ENCODE data around the gene TSSK3.
"Not testable (repeated sequence)": the region's sequence is repeated elsewhere in the genome, so short reads cannot be mapped to it uniquely, and the experiment has no call there.

Gene TSSK3

GRCh38 chr1:32393832-32394140, 31.4 kb downstream of the TSSK3 start:
- Histone ChIP-seq H3K27me3 (replicated peaks; ENCODE audit: control insufficient read depth, insufficient read depth, low read length) (no peaks in the 10 kb centered on the region), H3K36me3 (ENCODE audit: control insufficient read depth, insufficient read depth, low read length) (peaks cover 4% of the 10 kb centered on the region), H3K4me3 (replicated peaks; ENCODE audit: low read depth, low read length) (peak overlapping the region; percentile 91)
- DNase-seq (ENCODE audit: extremely low read depth, insufficient read length), result no peak
- no peak for TF ChIP-seq CTCF (IDR thresholded peaks at IDR 0.05; ENCODE audit: insufficient read depth, low read length, poor library complexity, severe bottlenecking)

- TF ChIP-seq CTCF (IDR thresholded peaks at IDR 0.05; ENCODE audit: insufficient read depth, low read length, poor library complexity, severe bottlenecking), result no peak
- Histone ChIP-seq H3K27me3 (replicated peaks; ENCODE audit: control insufficient read depth, insufficient read depth, low read length) (no peaks in the 10 kb centered on the region), H3K4me3 (replicated peaks; ENCODE audit: low read depth, low read length) (peak within 1 kb of the TSS; percentile 91), H3K36me3 (ENCODE audit: control insufficient read depth, insufficient read depth, low read length) (peaks cover 4% of the 10 kb centered on the region)
- peak; percentile 98 for DNase-seq (ENCODE audit: extremely low read depth, insufficient read length)
Measured at GRCh38 chr1:32394141-32394889, 32.0 kb downstream of the TSSK3 start, which contains the start of gene BSDC1. Gene BSDC1 (minus strand): TSS chr1:32394441. CDS start chr1:32394414, 27 bp downstream.

- DNase-seq (ENCODE audit: extremely low read depth, insufficient read length), result no peak
- TF ChIP-seq CTCF (IDR thresholded peaks at IDR 0.05; ENCODE audit: insufficient read depth, low read length, poor library complexity, severe bottlenecking), result no peak
- peak overlapping the region; percentile 63 for H3K4me3 ChIP-seq (replicated peaks; ENCODE audit: low read depth, low read length)
- H3K36me3 ChIP-seq (ENCODE audit: control insufficient read depth, insufficient read depth, low read length), result peaks cover 3% of the 10 kb centered on the region
- H3K27me3 ChIP-seq (replicated peaks; ENCODE audit: control insufficient read depth, insufficient read depth, low read length), result no peaks in the 10 kb centered on the region
Measured at GRCh38 chr1:32394890-32395432, 32.6 kb downstream of the TSSK3 start.

GRCh38 chr1:32396524-32396923, 34.2 kb downstream of the TSSK3 start:
- H3K36me3 ChIP-seq (ENCODE audit: control insufficient read depth, insufficient read depth, low read length); H3K27me3 ChIP-seq (replicated peaks; ENCODE audit: control insufficient read depth, insufficient read depth, low read length); H3K4me3 ChIP-seq (replicated peaks; ENCODE audit: low read depth, low read length); DNase-seq (ENCODE audit: extremely low read depth, insufficient read length): not testable (repeated sequence)

- TF ChIP-seq CTCF (IDR thresholded peaks at IDR 0.05; ENCODE audit: insufficient read depth, low read length, poor library complexity, severe bottlenecking), result no peak
- DNase-seq (ENCODE audit: extremely low read depth, insufficient read length), result no peak
- no peaks in the 10 kb centered on the region for H3K36me3 ChIP-seq (ENCODE audit: control insufficient read depth, insufficient read depth, low read length)
- no peak overlapping the region for H3K4me3 ChIP-seq (replicated peaks; ENCODE audit: low read depth, low read length)
- no peaks in the 10 kb centered on the region for H3K27me3 ChIP-seq (replicated peaks; ENCODE audit: control insufficient read depth, insufficient read depth, low read length)
Measured at GRCh38 chr1:32398401-32398800, 36.1 kb downstream of the TSSK3 start.

GRCh38 chr1:32399843-32400242, 37.5 kb downstream of the TSSK3 start:
- no peak for TF ChIP-seq CTCF (IDR thresholded peaks at IDR 0.05; ENCODE audit: insufficient read depth, low read length, poor library complexity, severe bottlenecking)
- no peak for DNase-seq (ENCODE audit: extremely low read depth, insufficient read length)
- Histone ChIP-seq H3K4me3 (replicated peaks; ENCODE audit: low read depth, low read length) (no peak overlapping the region), H3K36me3 (ENCODE audit: control insufficient read depth, insufficient read depth, low read length) (no peaks in the 10 kb centered on the region), H3K27me3 (replicated peaks; ENCODE audit: control insufficient read depth, insufficient read depth, low read length) (no peaks in the 10 kb centered on the region)

All from GM06990 (cell line).